Measurements from ENCODE around the gene CNDP2.

GRCh38 chr18:74447404-74448152 is 48.6 kb upstream of the CNDP2 start:
- no peak for TF ChIP-seq CTCF (IDR thresholded peaks at IDR 0.05)
- no peak for TF ChIP-seq POLR2A (IDR thresholded peaks at IDR 0.05)

Measured in vagina (tissue), 2 donors.